ENCODE results near the gene LMTK2. TPM values are rescaled to one million over a fixed set of nuclear protein-coding genes. Genes with fewer than 3 reads are reported as not detected.
"Not testable (repeated sequence)": the region's sequence is repeated elsewhere in the genome, so short reads cannot be mapped to it uniquely, and the experiment has no call there.

LMTK2 gene
- total RNA-seq, 5 donors from 2014 or later (not counting 1 experiment from before 2014, with no cell fraction given), result 15.4 to 26.8 (median 23.4) TPM

GRCh38 chr7:98219382-98219781 lies 112.7 kb downstream of the LMTK2 start:
- H3K27ac ChIP-seq (ENCODE audit: low read length); H3K4me1 ChIP-seq (ENCODE audit: control insufficient read depth in 1 of 2, extremely low read depth in 1 of 2, insufficient read depth in 2 of 2, low read length in 2 of 2); POLR2A ChIA-PET; H3K9me3 Mint-ChIP-seq; CTCF ChIA-PET; DNase-seq; ATAC-seq (replicated peaks in 1 of 4); H3K27me3 ChIP-seq (replicated peaks in 1 of 2; ENCODE audit: control insufficient read depth in 2 of 2, extremely low read depth in 1 of 2, insufficient read depth in 2 of 2, low read length in 1 of 2); H3K4me3 Mint-ChIP-seq; H3K4me3 ChIP-seq (ENCODE audit: control insufficient read depth in 1 of 2, extremely low read depth in 1 of 2, low read length in 1 of 2); H3K27me3 Mint-ChIP-seq; H3K9me3 ChIP-seq: not testable (repeated sequence)
- peak overlapping the region; percentile 35 to 74 for H3K27ac Mint-ChIP-seq
- WGBS (ENCODE audit: insufficient coverage), result 91% methylated on average over 3 of the region's 6 CpGs
- peaks cover 17 to 22% (median 17%) of the 10 kb centered on the region in 3 donors for H3K4me1 Mint-ChIP-seq
- H3K36me3 Mint-ChIP-seq, result peaks cover 19% of the 10 kb centered on the region
- peaks cover 13 to 44% of the 10 kb centered on the region in 2 donors for H3K36me3 ChIP-seq (ENCODE audit: control insufficient read depth in 2 of 2, extremely low read depth in 1 of 2, insufficient read depth in 1 of 2, low read length in 1 of 2)

- H3K27me3 ChIP-seq (replicated peaks in 1 of 2; ENCODE audit: control insufficient read depth in 2 of 2, extremely low read depth in 1 of 2, insufficient read depth in 2 of 2, low read length in 1 of 2), result no peaks in the 10 kb centered on the region
- no peaks in the 10 kb centered on the region for H3K9me3 ChIP-seq
- CTCF ChIA-PET, result no interaction called here
- peaks cover 7 to 52% of the 10 kb centered on the region in 2 donors for H3K36me3 ChIP-seq (ENCODE audit: control insufficient read depth in 2 of 2, extremely low read depth in 1 of 2, insufficient read depth in 1 of 2, low read length in 1 of 2)
- POLR2A ChIA-PET, result no interaction called here
- WGBS (ENCODE audit: insufficient coverage), result 97% methylated on average over 34 of the region's 34 CpGs
- no peak overlapping the region for H3K4me3 ChIP-seq (ENCODE audit: control insufficient read depth in 1 of 2, extremely low read depth in 1 of 2, low read length in 1 of 2)
- no peaks in the 10 kb centered on the region for H3K27me3 Mint-ChIP-seq
- H3K36me3 Mint-ChIP-seq, result peaks cover 28% of the 10 kb centered on the region
- DNase-seq (no peak), ATAC-seq (replicated peaks in 1 of 4) (no peak)
- H3K27ac Mint-ChIP-seq, result no peak overlapping the region
- no peak overlapping the region for H3K27ac ChIP-seq (ENCODE audit: low read length)
- no peak overlapping the region for H3K4me3 Mint-ChIP-seq
- peaks cover 17 to 19% (median 17%) of the 10 kb centered on the region in 3 donors for H3K4me1 Mint-ChIP-seq
- H3K4me1 ChIP-seq (ENCODE audit: control insufficient read depth in 1 of 2, extremely low read depth in 1 of 2, insufficient read depth in 2 of 2, low read length in 2 of 2), result peaks cover 0 to 4% of the 10 kb centered on the region in 2 experiments
- no peaks in the 10 kb centered on the region for H3K9me3 Mint-ChIP-seq
These were observed 115.2 kb downstream of the LMTK2 start for GRCh38 chr7:98221611-98222532.

GRCh38 chr7:98222533-98223195 lies 116.0 kb downstream of the LMTK2 start:
- DNase-seq, result no peak
- H3K27me3 Mint-ChIP-seq, result no peaks in the 10 kb centered on the region
- Histone ChIP-seq H3K4me3 (ENCODE audit: control insufficient read depth in 1 of 2, extremely low read depth in 1 of 2, low read length in 1 of 2) (no peak overlapping the region), H3K4me1 (ENCODE audit: control insufficient read depth in 1 of 2, extremely low read depth in 1 of 2, insufficient read depth in 2 of 2, low read length in 2 of 2) (peaks cover 0 to 3% of the 10 kb centered on the region in 2 experiments), H3K27ac (ENCODE audit: low read length) (no peak overlapping the region), H3K9me3 (no peaks in the 10 kb centered on the region), H3K36me3 (ENCODE audit: control insufficient read depth in 2 of 2, extremely low read depth in 1 of 2, insufficient read depth in 1 of 2, low read length in 1 of 2) (peaks cover 11 to 47% of the 10 kb centered on the region in 2 donors), H3K27me3 (replicated peaks in 1 of 2; ENCODE audit: control insufficient read depth in 2 of 2, extremely low read depth in 1 of 2, insufficient read depth in 2 of 2, low read length in 1 of 2) (no peaks in the 10 kb centered on the region)
- no peak for ATAC-seq (replicated peaks in 1 of 4)
- 96% methylated on average over 30 of the region's 30 CpGs for WGBS (ENCODE audit: insufficient coverage)
- no peak overlapping the region for H3K27ac Mint-ChIP-seq
- H3K36me3 Mint-ChIP-seq, result peaks cover 30% of the 10 kb centered on the region
- POLR2A ChIA-PET, result no interaction called here
- peaks cover 17 to 19% (median 17%) of the 10 kb centered on the region in 3 donors for H3K4me1 Mint-ChIP-seq
- CTCF ChIA-PET, result no interaction called here
- no peak overlapping the region for H3K4me3 Mint-ChIP-seq
- H3K9me3 Mint-ChIP-seq, result no peaks in the 10 kb centered on the region

GRCh38 chr7:98223351-98223897 lies 116.8 kb downstream of the LMTK2 start:
- no peaks in the 10 kb centered on the region for H3K9me3 Mint-ChIP-seq
- WGBS (ENCODE audit: insufficient coverage), result 88% methylated on average over 11 of the region's 15 CpGs
- no peak for DNase-seq
- ChIA-PET POLR2A (no interaction called here), CTCF (no interaction called here)
- peak overlapping the region in 1 of 2 donors; percentile 44 for H3K27ac Mint-ChIP-seq
- H3K36me3 ChIP-seq (ENCODE audit: control insufficient read depth in 2 of 2, extremely low read depth in 1 of 2, insufficient read depth in 1 of 2, low read length in 1 of 2), result peaks cover 16 to 40% of the 10 kb centered on the region in 2 donors
- no peak overlapping the region for H3K27ac ChIP-seq (ENCODE audit: low read length)
- H3K4me1 Mint-ChIP-seq, result peaks cover 13 to 15% (median 13%) of the 10 kb centered on the region in 3 donors
- no peak overlapping the region for H3K4me3 Mint-ChIP-seq
- no peak for ATAC-seq (replicated peaks in 1 of 4)
- H3K27me3 Mint-ChIP-seq, result no peaks in the 10 kb centered on the region
- H3K36me3 Mint-ChIP-seq, result peaks cover 35% of the 10 kb centered on the region
- H3K4me1 ChIP-seq (ENCODE audit: control insufficient read depth in 1 of 2, extremely low read depth in 1 of 2, insufficient read depth in 2 of 2, low read length in 2 of 2), result no peaks in the 10 kb centered on the region
- no peak overlapping the region for H3K4me3 ChIP-seq (ENCODE audit: control insufficient read depth in 1 of 2, extremely low read depth in 1 of 2, low read length in 1 of 2)
- no peaks in the 10 kb centered on the region for H3K27me3 ChIP-seq (replicated peaks in 1 of 2; ENCODE audit: control insufficient read depth in 2 of 2, extremely low read depth in 1 of 2, insufficient read depth in 2 of 2, low read length in 1 of 2)
- no peaks in the 10 kb centered on the region for H3K9me3 ChIP-seq

GRCh38 chr7:98223898-98224700 lies 117.4 kb downstream of the LMTK2 start:
- CTCF ChIA-PET, result no interaction called here
- Mint-ChIP-seq H3K9me3 (no peaks in the 10 kb centered on the region), H3K4me1 (peaks cover 6 to 8% (median 6%) of the 10 kb centered on the region in 3 donors), H3K27ac (no peak overlapping the region), H3K27me3 (no peaks in the 10 kb centered on the region), H3K4me3 (no peak overlapping the region), H3K36me3 (peaks cover 31% of the 10 kb centered on the region)
- Histone ChIP-seq H3K27ac (ENCODE audit: low read length) (no peak overlapping the region), H3K4me1 (ENCODE audit: control insufficient read depth in 1 of 2, extremely low read depth in 1 of 2, insufficient read depth in 2 of 2, low read length in 2 of 2) (no peaks in the 10 kb centered on the region), H3K9me3 (no peaks in the 10 kb centered on the region), H3K4me3 (ENCODE audit: control insufficient read depth in 1 of 2, extremely low read depth in 1 of 2, low read length in 1 of 2) (no peak overlapping the region), H3K27me3 (replicated peaks in 1 of 2; ENCODE audit: control insufficient read depth in 2 of 2, extremely low read depth in 1 of 2, insufficient read depth in 2 of 2, low read length in 1 of 2) (no peaks in the 10 kb centered on the region), H3K36me3 (ENCODE audit: control insufficient read depth in 2 of 2, extremely low read depth in 1 of 2, insufficient read depth in 1 of 2, low read length in 1 of 2) (peaks cover 22 to 47% of the 10 kb centered on the region in 2 donors)
- 92% methylated on average over 16 of the region's 21 CpGs for WGBS (ENCODE audit: insufficient coverage)
- ATAC-seq (replicated peaks in 1 of 4) (no peak), DNase-seq (no peak)
- POLR2A ChIA-PET, result no interaction called here

- no peak overlapping the region for H3K27ac Mint-ChIP-seq
- Histone ChIP-seq H3K9me3 (no peaks in the 10 kb centered on the region), H3K27ac (ENCODE audit: low read length) (no peak overlapping the region), H3K36me3 (ENCODE audit: control insufficient read depth in 2 of 2, extremely low read depth in 1 of 2, insufficient read depth in 1 of 2, low read length in 1 of 2) (peaks cover 19 to 51% of the 10 kb centered on the region in 2 donors), H3K4me3 (ENCODE audit: control insufficient read depth in 1 of 2, extremely low read depth in 1 of 2, low read length in 1 of 2) (no peak overlapping the region), H3K4me1 (ENCODE audit: control insufficient read depth in 1 of 2, extremely low read depth in 1 of 2, insufficient read depth in 2 of 2, low read length in 2 of 2) (no peaks in the 10 kb centered on the region), H3K27me3 (replicated peaks in 1 of 2; ENCODE audit: control insufficient read depth in 2 of 2, extremely low read depth in 1 of 2, insufficient read depth in 2 of 2, low read length in 1 of 2) (no peaks in the 10 kb centered on the region)
- ATAC-seq (replicated peaks in 1 of 4) (no peak), DNase-seq (no peak)
- H3K4me3 Mint-ChIP-seq, result no peak overlapping the region
- peaks cover 26% of the 10 kb centered on the region for H3K36me3 Mint-ChIP-seq
- no peaks in the 10 kb centered on the region for H3K27me3 Mint-ChIP-seq
- peaks cover 0 to 2% (median 1%) of the 10 kb centered on the region in 3 donors for H3K4me1 Mint-ChIP-seq
- H3K9me3 Mint-ChIP-seq, result no peaks in the 10 kb centered on the region
- ChIA-PET POLR2A (no interaction called here), CTCF (no interaction called here)
- 97% methylated on average over 10 of the region's 21 CpGs for WGBS (ENCODE audit: insufficient coverage)
These were observed 118.1 kb downstream of the LMTK2 start for GRCh38 chr7:98224701-98225181.

Measured in T-cell (primary cell).